ENCODE results near the gene AEBP1.
"Not testable (repeated sequence)": the region's sequence is repeated elsewhere in the genome, so short reads cannot be mapped to it uniquely, and the experiment has no call there.

AEBP1 gene

GRCh38 chr7:44123190-44124003 is 19.3 kb downstream of the AEBP1 start, which contains the start of gene POLD2:
TSS of gene POLD2 (minus strand) at chr7:44123548. CDS start at chr7:44122053, 1,495 bp downstream.
- peak; percentile 89 for DNase-seq (ENCODE audit: low read depth)
- H3K4me3 ChIP-seq (ENCODE audit: low read length) = peak within 1 kb of the TSS; percentile 84
- no peak for TF ChIP-seq CTCF (conservative IDR thresholded peaks at IDR 0.05; ENCODE audit: low read depth, low read length)

- no peak for DNase-seq (ENCODE audit: low read depth)
- no peak overlapping the region for H3K4me3 ChIP-seq (ENCODE audit: low read length)
- TF ChIP-seq CTCF (conservative IDR thresholded peaks at IDR 0.05; ENCODE audit: low read depth, low read length) = no peak
These were observed 20.7 kb downstream of the AEBP1 start for GRCh38 chr7:44124822-44125202.

GRCh38 chr7:44126574-44126973 is 22.4 kb downstream of the AEBP1 start:
- H3K4me3 ChIP-seq (ENCODE audit: low read length); DNase-seq (ENCODE audit: low read depth): not testable (repeated sequence)

- TF ChIP-seq CTCF (conservative IDR thresholded peaks at IDR 0.05; ENCODE audit: low read depth, low read length) = no peak
- no peak overlapping the region for H3K4me3 ChIP-seq (ENCODE audit: low read length)
- no peak for DNase-seq (ENCODE audit: low read depth)
These were observed 23.0 kb downstream of the AEBP1 start for GRCh38 chr7:44127161-44127560.

GRCh38 chr7:44128721-44129582 is 24.8 kb downstream of the AEBP1 start:
- TF ChIP-seq CTCF (conservative IDR thresholded peaks at IDR 0.05; ENCODE audit: low read depth, low read length) = no peak
- H3K4me3 ChIP-seq (ENCODE audit: low read length) = no peak overlapping the region
- no peak for DNase-seq (ENCODE audit: low read depth)

GRCh38 chr7:44131173-44132029 is 27.3 kb downstream of the AEBP1 start:
- H3K4me3 ChIP-seq (ENCODE audit: low read length) = no peak overlapping the region
- no peak for DNase-seq (ENCODE audit: low read depth)
- peak; percentile 56 for TF ChIP-seq CTCF (conservative IDR thresholded peaks at IDR 0.05; ENCODE audit: low read depth, low read length)

GRCh38 chr7:44132039-44132438 is 27.9 kb downstream of the AEBP1 start:
- H3K4me3 ChIP-seq (ENCODE audit: low read length) = no peak overlapping the region
- DNase-seq (ENCODE audit: low read depth) = no peak
- no peak for TF ChIP-seq CTCF (conservative IDR thresholded peaks at IDR 0.05; ENCODE audit: low read depth, low read length)
